HG03280 (cell line): Measurements from ENCODE around the gene APP.
"Not testable (repeated sequence)": the region's sequence is repeated elsewhere in the genome, so short reads cannot be mapped to it uniquely, and the experiment has no call there.

Experiments used
- ATAC-seq: cut with Tn5 transposase; IDR thresholded peaks from one replicate; pipeline ENCODE4 v1.9.1; 2021; ENCODE audit warnings: mild to moderate bottlenecking, moderate library complexity; ENCODE audit not compliant: unreplicated experiment

The APP gene

DNA sequence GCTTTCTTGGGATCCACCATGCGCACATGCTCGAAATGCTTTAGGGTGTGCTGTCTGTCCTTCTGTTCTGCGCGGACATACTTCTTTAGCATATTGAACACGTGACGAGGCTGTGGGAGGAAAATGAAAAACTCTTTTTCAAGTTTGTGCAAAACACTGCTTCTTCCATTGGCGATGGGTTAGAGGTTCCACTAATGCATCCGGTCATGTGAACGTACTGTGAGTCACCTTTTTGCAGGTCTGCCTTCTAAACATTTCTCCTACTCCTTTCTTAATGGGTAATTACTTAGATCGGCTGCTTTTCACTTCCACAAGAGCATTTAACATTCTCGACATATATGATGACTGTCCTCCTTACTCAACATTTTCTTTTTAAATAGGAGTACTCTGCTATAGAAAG is 214.9 kb downstream of the APP start:
- ATAC-seq = no peak

DNA sequence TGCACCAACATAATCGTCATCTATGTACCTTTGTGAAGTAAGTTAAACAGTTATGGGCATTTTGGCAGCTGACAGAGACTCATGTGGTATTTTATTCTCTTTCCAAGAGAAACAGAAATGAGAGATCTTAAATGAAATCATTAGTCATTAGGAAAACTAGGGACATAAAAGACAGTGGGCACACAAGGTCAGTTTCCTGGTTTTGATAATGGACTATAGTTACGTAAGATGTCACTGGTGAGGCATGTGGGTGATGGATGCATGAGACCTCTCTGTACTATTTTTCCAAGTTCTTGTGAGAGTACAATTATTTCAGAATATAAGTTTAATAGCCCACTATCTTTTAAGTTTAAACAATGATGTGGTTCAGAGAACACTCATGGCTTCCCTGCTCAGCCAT is 216.9 kb downstream of the APP start:
- no peak for ATAC-seq

DNA sequence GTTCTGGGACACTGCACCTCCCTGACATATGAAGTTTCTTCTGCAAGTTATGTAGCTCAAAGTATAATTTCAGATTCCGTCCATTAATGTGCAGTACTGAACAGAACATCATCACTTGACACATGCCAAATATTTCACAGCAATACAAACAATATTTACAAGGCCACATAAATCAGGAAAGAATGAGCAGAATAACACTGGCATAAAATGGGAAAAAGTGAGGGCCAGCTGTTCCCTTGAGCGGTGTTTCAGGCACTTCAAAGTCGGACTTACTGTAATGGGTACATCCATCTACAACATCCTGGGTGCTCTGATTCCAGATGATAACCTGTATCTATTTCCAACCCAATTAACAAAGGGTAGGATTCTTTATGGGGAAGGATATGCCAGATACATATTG is 217.4 kb downstream of the APP start:
- no peak for ATAC-seq

DNA sequence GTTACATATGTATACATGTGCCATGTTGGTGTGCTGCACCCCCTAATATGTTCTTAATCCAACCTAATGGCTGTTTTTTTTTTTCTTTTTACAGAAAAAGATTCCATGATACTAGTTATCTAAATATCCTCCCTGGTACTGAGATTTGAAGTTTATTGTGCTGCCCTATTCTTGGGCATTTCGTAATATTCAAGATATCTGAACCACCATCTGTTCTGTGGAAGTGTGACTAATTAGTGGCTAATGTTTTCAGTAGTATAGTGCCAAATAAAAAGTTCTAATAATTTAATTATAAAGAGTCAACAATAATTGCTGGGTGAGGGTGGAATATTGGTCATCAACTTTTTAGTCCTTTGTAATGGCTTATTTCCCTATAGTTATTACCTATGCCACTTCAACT is 218.3 kb downstream of the APP start:
- no peak for ATAC-seq

DNA sequence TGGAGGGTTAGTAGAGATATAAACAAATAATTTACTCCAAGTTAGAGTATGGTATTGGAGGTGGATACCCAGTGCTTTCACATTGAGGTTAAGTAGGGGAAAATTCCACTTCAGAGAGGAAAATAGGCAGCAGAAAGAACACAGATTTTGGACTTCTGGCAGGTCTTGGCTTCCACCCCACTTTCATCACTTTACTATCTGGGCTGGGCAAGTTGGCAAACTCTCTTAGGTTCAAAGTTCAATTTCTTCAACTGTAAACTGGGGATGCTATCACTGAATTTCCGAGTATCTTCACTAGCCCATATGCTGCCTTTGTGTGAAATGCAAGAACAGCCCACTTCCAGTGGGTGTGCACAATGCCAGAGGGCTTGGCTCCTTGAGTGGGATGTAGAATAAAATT is 220.9 kb downstream of the APP start:
- no peak for ATAC-seq

DNA sequence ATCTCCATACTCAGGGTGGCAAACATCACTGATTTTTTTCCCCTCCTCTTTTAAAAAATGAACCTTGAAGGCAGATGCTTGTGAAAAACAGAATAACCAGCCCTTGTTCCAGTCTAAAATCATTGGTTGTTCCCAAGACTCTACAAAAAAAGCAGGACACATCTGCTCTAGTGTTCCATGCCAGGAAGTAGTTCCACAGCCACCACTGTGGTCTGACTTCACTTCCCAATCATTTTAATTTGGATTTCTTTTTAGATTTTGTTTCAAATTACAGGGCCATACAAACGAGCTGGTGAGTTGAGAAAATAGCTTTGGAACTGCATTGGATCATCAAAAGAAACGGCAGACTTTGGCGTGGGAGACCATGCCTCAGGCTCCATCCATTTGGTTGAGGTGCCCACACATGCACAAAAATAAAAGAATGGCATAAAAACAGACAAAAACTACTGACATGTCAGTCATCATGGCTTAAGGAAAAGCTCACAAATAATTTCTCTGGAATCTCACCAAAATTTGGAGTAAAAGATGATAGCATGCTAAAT is 225.8 kb downstream of the APP start:
- ATAC-seq = no peak

DNA sequence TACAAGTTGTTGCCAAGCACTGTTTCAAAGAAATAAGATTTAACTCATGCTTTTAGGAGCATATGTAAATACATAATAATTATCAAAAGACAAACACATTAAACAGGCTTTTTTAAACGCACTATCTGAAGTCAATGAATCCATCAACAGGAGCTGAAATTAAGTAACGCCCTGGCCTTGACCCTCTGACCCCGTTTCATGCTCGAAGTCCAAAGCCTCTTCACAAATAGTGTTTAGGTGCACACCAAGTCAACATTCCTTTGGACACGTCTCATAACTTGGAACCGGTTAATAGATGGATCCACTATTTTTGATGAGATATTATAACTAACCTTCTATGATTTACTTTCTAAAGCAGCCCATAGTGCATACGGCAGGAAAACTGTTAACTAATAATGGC is 226.5 kb downstream of the APP start:
- no peak for ATAC-seq

DNA sequence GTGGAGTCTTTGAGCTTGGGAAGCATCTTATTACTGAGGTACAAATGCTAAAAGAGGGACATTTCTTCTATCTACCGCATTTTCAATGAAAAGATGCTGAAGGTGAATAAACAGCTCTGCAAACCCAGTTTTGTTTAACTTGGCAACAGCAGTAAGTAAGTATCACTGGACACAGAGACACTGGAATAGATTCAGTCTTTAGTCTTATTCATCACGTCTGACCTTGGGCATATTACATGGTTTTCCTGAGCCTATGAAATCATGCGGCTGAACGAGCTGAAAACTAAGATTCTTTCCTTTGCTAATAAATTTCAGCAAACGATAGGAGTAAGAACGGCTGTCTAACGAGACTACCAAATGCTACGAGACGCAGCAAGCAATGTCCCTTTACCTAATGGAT is 228.4 kb downstream of the APP start:
- no peak for ATAC-seq

DNA sequence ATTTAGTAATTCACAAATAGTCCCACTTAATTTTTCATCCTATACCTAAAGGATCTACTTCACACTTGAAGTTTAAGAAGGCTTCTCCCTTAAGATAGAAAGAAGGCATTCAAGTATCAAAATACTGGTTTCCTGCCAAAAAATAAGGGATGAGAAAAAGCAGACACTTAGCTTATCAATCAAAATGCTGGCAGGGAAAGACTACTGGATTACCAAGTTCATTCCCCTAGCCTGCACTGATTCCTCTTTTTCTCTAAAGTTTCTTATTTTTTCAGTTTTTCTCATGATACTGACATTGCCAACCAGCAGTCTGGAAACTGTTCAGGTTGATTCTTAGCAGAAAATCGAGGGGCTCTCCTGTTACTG is 231.2 kb downstream of the APP start:
- ATAC-seq = no peak

DNA sequence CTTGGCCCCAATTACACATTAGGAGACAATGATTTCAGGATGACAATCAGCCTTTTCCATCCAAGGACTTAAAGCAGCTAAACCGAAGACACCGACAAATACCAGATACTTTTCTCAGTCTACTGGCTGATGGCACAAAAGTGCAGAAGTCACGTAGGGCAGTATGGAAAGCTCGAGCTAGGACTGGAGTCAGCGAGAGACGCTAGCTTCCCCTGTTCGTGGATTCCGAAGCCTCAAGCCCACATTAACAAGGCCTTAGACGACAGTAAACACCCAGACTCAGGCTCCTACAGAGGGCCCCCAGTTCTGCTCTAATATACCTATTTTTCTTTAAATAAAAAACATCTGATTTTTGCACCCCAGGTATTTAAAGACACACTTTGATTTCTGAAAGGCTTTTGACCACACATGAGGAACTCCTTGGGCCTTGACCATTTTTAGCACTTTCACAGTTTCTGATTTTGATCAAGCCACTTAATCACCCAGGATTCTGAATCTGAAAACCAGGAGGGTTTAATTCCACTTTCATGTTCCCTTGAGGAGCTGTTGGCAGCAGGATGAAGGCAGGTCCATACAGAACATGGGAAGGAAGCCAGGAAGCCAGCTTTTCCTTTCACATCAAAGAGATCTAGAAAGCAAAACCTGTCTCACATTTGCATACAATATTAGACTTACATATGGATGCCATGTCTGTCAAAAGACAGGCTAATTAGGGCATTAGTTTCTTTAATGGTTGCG is 231.7 kb downstream of the APP start:
- no peak for ATAC-seq

DNA sequence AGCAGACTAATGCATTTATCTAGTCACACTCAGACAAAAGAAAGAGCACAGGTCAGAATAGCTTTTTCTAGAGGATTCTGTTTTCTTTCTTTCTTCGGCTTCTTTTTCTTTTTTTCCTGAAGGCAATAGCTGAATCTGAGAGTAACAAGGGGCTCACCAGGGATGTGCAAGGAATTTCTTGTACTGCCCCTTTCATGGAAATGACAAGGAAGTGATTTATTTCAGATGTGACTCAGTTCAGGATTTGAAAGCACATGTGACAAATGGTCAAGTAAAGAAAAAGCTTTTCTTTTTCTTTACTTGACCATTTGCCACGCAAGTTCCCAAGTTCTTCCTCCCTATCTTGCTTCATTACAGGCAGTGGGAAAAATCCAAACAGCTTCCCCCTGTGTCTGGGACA is 233.8 kb downstream of the APP start:
- no peak for ATAC-seq

DNA sequence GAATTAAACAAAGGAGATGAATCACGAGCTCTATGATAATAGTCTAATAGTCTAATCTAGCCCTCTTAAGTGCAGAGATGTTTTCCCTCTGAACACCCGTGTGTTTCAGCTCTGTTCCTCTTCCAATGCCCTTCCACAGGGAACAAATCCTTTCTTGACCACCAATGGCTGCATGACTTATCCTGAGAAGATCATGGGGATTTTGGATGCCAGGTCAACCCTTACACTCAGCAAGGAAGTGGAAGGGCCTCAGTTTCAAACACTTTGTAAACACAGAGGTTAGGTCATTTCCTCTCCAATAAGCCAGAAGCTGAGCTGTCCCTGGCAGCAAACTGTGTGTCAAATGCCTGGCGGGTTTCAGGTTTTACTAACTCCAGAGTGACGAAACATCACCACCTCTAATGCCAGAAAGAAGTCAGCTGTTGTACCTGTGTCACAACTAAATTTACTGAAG is 235.8 kb downstream of the APP start:
- no peak for ATAC-seq

DNA sequence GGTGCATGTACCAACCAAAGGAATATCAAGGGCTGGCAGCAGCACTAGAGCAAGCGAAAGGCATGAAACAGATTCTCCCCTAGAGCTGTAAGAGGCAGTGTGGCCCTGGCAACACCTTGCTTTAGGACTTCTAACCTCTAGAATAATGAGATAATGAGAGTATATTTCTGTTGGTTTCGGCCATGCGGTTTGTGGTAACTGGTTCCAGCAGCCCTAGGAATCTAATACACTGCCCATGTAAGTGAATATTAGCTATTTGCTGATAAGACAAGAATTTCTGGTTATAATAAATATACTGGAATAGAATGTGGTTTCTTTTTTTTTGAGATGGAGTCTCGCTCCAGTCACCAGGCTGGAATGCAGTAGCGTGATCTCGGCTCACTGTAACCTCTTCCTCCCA is 236.4 kb downstream of the APP start:
- ATAC-seq = no peak

DNA sequence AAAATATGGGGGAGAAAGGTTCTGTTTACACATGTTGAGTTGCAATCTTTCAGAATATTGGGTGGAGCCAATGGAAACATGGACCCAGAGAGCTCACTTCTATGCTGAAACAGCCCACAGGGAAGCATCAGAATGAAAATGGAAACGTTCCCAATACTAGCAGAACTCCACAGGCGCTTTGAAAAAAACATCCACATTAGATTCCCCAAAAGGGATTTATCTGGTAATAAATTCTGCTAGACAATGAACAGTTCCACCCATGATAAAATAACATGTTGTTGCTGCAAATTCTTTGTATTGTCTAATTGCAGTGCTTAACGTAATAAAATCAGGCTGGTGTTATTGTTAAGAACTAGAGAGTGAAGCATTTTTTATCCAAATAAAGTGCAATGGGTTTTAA is 238.8 kb downstream of the APP start:
- no peak for ATAC-seq

DNA sequence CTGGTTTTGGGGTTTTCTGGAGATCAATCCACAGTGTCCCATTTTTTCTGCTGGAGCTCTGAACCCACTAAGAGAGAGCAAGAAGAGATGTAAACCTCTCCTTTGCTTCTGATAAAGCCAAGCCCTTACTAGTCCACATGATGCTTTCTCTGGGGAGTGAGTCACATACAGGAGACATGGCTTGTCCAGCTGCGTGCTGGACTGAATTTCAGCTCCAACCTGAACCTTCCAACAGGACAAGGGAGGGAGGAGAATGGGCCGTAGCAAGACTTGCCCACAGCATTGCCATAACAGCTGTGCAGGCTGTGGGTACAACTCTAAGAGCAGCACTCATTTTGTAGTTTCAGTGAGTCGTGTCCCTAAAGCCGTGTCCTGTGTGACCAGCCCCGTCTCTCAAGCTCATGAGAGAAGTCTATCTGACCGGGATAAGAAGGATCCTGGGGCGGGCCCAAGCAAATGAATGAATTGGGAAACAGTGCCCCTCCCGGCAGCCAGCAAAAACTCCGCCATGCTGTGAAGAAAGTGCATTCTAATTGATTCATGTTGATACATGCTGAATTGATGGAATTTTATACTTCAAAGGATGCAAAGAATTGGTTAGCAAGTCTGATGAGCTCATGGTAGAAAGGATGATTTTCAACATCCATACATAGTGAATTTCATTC is 240.6 kb downstream of the APP start:
- ATAC-seq = no peak

DNA sequence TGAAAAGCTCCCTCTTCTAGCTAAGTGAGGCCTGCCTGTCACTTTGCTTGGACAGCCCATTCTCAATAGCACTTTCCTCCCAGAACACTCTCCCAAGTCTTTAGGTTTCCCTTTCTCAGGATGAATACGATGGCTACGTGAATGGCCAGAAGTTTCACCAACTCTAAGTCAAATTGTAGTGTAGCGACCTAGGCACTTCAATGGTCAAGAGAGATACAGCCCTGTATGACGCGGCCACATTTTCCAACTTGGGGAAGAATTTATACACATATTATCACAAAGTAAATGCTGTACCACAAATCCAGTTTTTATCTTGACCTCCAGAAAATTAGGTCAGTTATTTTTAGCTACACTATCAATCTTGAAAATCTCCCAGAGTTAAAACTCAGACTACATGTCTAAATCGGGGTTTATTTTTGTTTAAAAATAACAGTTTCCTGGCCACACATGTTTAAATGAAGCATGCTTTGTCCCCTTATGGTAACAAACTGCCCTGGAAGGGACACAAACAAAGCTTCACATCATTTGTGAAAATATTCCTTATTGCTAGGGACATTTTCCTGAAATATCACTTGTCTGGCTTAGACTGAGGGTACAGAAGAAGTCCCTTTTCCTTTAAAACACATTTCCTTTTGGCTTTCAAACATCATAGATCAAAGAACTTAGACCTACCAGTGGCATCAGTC is 243.2 kb downstream of the APP start:
- ATAC-seq = no peak

DNA sequence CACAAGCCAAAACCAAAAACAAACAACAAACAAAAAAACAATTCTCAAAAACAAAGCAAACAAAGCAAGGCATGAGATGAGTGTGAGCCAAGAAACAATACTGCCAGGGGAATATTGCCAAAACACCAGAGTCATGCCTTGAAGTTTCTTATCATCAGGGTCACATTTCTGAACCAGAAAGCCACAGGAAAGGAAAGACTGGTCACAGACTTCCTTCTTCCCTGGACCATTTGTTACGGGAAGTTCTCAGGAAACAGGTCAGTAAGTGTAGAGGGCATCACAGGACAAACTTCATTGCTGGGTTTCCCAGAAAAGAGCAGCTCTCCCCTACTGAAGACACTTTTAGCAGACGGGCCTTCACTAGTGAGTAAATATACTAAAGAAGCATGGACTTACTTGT is 244.6 kb downstream of the APP start:
- no peak for ATAC-seq

DNA sequence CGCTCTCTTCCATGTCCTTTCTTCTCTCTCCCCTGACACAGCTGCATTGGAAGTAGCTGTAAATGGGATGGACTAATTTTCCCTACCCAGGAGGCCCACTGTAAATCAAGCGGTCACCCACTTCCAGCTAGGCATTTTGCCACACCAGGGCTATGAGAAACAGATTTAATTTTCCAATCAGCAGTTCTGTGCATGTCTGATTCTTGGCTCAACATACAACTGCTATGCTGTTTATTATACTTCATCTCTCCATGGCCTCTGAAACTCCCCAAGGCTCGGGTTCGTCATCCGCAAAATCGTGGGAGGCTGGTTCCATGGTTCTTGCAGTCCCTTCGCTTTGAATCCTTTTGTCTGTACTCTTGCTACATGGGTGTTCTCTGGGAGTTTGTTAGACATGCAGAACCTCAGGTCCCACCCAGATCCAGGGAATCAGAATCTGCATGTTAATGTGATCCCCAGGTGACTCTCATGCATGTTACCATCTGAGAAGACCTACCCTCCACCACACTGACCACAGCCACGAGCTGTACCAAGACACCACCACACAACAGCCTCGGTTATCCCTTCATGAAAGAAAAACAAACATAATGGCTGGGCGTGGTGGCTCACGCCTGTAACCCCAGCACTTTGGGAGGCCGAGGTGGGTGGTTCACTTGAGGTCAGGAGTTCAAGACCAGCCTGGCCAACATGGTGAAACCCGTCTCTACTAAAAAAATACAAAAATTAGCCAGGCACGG is 245.3 kb downstream of the APP start:
- no peak for ATAC-seq

DNA sequence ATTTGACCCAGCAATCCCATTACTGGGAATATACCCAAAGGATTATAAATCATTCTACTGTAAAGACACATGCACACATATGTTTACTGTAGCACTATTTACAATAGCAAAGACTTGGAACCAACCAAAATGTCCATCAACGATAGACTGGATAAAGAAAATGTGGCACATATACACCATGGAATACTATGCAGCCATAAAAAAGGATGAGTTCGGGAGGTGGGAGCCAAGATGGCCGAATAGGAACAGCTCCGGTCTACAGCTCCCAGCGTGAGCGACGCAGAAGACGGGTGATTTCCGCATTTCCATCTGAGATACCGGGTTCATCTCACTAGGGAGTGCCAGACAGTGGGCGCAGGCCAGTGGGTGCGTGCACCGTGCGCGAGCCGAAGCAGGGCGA is 252.4 kb downstream of the APP start:
- ATAC-seq = not testable (repeated sequence)

DNA sequence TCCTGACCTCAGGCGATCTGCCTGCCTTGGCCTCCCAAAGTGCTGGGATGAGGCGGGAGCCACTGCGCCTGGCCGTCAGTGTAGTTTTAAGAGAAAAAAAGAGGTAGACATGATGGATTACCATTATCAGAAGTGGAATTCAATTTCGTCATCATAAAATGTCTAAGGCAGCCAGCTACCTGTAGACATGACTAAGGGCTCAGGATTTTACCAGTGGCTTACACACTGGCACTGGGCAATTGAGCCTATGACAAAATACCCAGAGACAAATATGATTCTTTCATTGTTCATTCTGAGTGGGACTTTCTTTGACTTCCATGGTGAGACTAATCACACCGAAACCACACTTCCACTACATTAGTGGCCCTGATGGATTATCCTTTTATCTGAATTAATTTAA is 254.3 kb downstream of the APP start:
- ATAC-seq = no peak

DNA sequence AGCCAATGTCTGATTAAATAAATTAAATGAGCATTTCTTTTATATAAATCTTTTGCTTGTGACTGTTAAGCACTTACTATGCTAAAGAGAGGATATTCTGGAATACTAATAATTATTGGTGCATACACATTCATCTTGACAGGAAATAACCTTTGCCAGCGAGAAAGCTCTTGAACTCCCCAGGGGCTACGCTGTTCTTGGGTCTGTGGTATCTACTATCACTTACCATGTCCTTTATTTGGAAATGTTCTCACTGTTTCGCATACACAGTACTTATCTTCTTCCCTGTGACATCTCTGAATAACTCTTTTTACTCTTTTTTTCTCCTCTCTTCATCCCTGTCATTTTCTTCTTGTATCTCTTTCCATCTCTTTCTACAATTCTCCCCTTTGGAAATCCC is 257.1 kb downstream of the APP start:
- no peak for ATAC-seq
